SK-N-SH (cell line): Measurements from ENCODE around the gene TMCC3. TPM values are rescaled to one million over a fixed set of nuclear protein-coding genes. Genes with fewer than 3 reads are reported as not detected.

ENCODE experiments used
- CTCF ChIA-PET: fragments of 300-600, 350-600 bp; formaldehyde crosslinking; extraction: SDS; loops from one replicate; lab custom pipeline; 2021; lab: Yijun Ruan, JAX
- POLR2A ChIA-PET: fragments of 350-600 bp; sonication (Branson Sonifier 250); formaldehyde crosslinking; extraction: SDS; loops from one replicate; lab custom pipeline; 2020; ENCODE audit warnings: antibody characterized with exemption, inconsistent platforms; lab: Yijun Ruan, JAX
- DNase-seq: peaks from one replicate; pipeline ENCODE4 v3.0.0; 2012
- H2AFZ ChIP-seq: fragments of 200-600 bp; sonication (generic); 2 replicates; pipeline ENCODE4 v1.8.1; 2016; ENCODE audit warnings: antibody characterized with exemption, mild to moderate bottlenecking, low read depth
- H3F3A ChIP-seq: fragments of 200-600 bp; sonication (generic); replicated peaks from 2 replicates; pipeline ENCODE3; 2016; ENCODE audit warnings: antibody characterized with exemption, mild to moderate bottlenecking; ENCODE audit not compliant: insufficient read depth
- H3K27ac ChIP-seq, 2 experiments: fragments of 200-500 bp in 1 of 2; fragments of 200-600 bp in 1 of 2; sonication (Bioruptor generic) in 1 of 2; sonication (generic), shearing (Covaris generic) in 1 of 2; 2 replicates each; pipeline versions ENCODE4 v1.5.1 to v1.6.1; 2014 to 2016; ENCODE audit warnings: low read depth in 2 of 2, inconsistent platforms in 1 of 2, low read length in 1 of 2, mild to moderate bottlenecking in 1 of 2, mixed read lengths in 1 of 2
- H3K27me3 ChIP-seq: fragments of 200-600 bp; sonication (generic), shearing (Covaris generic); 2 replicates; pipeline ENCODE4 v1.6.1; 2016; ENCODE audit warnings: mixed run types; ENCODE audit not compliant: insufficient read depth
- H3K36me3 ChIP-seq, 2 experiments: fragments of 200-500 bp in 1 of 2; fragments of 200-600 bp in 1 of 2; sonication (Bioruptor generic) in 1 of 2; sonication (generic) in 1 of 2; replicated peaks in 1 of 2; 2 replicates each; pipeline versions ENCODE3 to v1.5.1; 2014 to 2016; ENCODE audit warnings: low read length in 1 of 2, mild to moderate bottlenecking in 1 of 2; ENCODE audit not compliant: insufficient read depth in 2 of 2, control insufficient read depth in 1 of 2
- H3K4me1 ChIP-seq, 2 experiments: fragments of 200-500 bp in 1 of 2; fragments of 200-600 bp in 1 of 2; sonication (Bioruptor generic) in 1 of 2; sonication (generic), shearing (Covaris generic) in 1 of 2; 2 replicates each; pipeline versions ENCODE4 v1.5.1 to v1.6.1; 2014 to 2016; ENCODE audit warnings: low read depth in 1 of 2, low read length in 1 of 2, mixed run types in 1 of 2; ENCODE audit not compliant: insufficient read depth in 2 of 2, control insufficient read depth in 1 of 2
- H3K4me2 ChIP-seq: fragments of 200-600 bp; sonication (generic), shearing (Covaris generic); 2 replicates; pipeline ENCODE4 v1.6.1; 2017; ENCODE audit warnings: mixed run types
- H3K4me3 ChIP-seq, 2 experiments: fragments of 200-500 bp in 1 of 2; fragments of 200-600 bp in 1 of 2; sonication (Bioruptor generic) in 1 of 2; sonication (generic), shearing (Covaris generic) in 1 of 2; 2 replicates each; pipeline versions ENCODE4 v1.5.1 to v1.8.1; 2014 to 2016; ENCODE audit warnings: low read depth in 2 of 2, inconsistent platforms in 1 of 2, low read length in 1 of 2, mild to moderate bottlenecking in 1 of 2, mixed read lengths in 1 of 2, moderate library complexity in 1 of 2
- H3K79me2 ChIP-seq: fragments of 200-600 bp; sonication (generic); 2 replicates; pipeline ENCODE4 v1.8.1; 2017; ENCODE audit warnings: mild to moderate bottlenecking; ENCODE audit not compliant: insufficient read depth
- H3K9ac ChIP-seq: fragments of 200-600 bp; sonication (generic); 2 replicates; pipeline ENCODE4 v1.6.1; 2017; ENCODE audit warnings: mixed run types
- H3K9me2 ChIP-seq: fragments of 200-600 bp; sonication (generic); 2 replicates; pipeline ENCODE4 v1.6.1; 2017; ENCODE audit warnings: mixed run types
- H3K9me3 ChIP-seq: fragments of 200-600 bp; sonication (generic); 2 replicates; pipeline ENCODE4 v1.6.1; 2017; ENCODE audit warnings: mixed run types, mild to moderate bottlenecking, moderate library complexity
- H4K20me1 ChIP-seq: fragments of 200-600 bp; sonication (generic); 2 replicates; pipeline ENCODE4 v1.6.1; 2017; ENCODE audit warnings: mild to moderate bottlenecking, mixed run types; ENCODE audit not compliant: insufficient read depth
- ELF1 ChIP-seq: IDR thresholded peaks from 2 replicates; pipeline ENCODE4 v1.4.0; 2012
- EP300 ChIP-seq, 2 experiments: IDR thresholded peaks; 2 replicates each; pipeline versions ENCODE4 v1.4.0 to v1.6.1; 2012; ENCODE audit warnings: borderline replicate concordance in 1 of 2, low read depth in 1 of 2, low read length in 1 of 2
- FOSL2 ChIP-seq: IDR thresholded peaks from 2 replicates; pipeline ENCODE4 v1.4.0; 2012; ENCODE audit warnings: low read depth, mild to moderate bottlenecking, moderate library complexity, borderline replicate concordance
- FOXJ3 ChIP-seq: sonication (generic); formaldehyde crosslinking; IDR thresholded peaks from 2 replicates; pipeline ENCODE4 v1.5.1; 2020; ENCODE audit warnings: mild to moderate bottlenecking, missing genetic modification reagents
- FOXM1 ChIP-seq: IDR thresholded peaks from 2 replicates; pipeline ENCODE4 v1.4.0; 2012; ENCODE audit warnings: low read depth, mild to moderate bottlenecking
- GABPA ChIP-seq: IDR thresholded peaks from 2 replicates; pipeline ENCODE4 v1.4.0; 2012; ENCODE audit warnings: low read depth, mild to moderate bottlenecking
- GATA2 ChIP-seq: sonication (generic); formaldehyde crosslinking; IDR thresholded peaks from 2 replicates; pipeline ENCODE4 v1.5.0; 2020; ENCODE audit warnings: mild to moderate bottlenecking, missing genetic modification reagents
- MAX ChIP-seq: IDR thresholded peaks from 2 replicates; pipeline ENCODE4 v1.4.0; 2012; ENCODE audit warnings: low read depth
- MEF2A ChIP-seq: IDR thresholded peaks from 2 replicates; pipeline ENCODE4 v1.4.0; 2012; ENCODE audit warnings: low read depth, borderline replicate concordance
- NFIC ChIP-seq: IDR thresholded peaks from 2 replicates; pipeline ENCODE4 v1.4.0; 2012; ENCODE audit warnings: borderline replicate concordance
- NRF1 ChIP-seq: IDR thresholded peaks from 2 replicates; pipeline ENCODE4 v1.6.1; 2012; ENCODE audit warnings: low read depth, mild to moderate bottlenecking, low read length
- RAD21 ChIP-seq: IDR thresholded peaks from 2 replicates; pipeline ENCODE4 v1.6.1; 2012; ENCODE audit warnings: mild to moderate bottlenecking, low read length
- RFX5 ChIP-seq: IDR thresholded peaks from 2 replicates; pipeline ENCODE4 v1.6.1; 2012; ENCODE audit warnings: mild to moderate bottlenecking, improper control_type of control experiment, low read length
- SMC3 ChIP-seq: IDR thresholded peaks from 2 replicates; pipeline ENCODE4 v1.6.1; 2012; ENCODE audit warnings: low read depth, low read length, improper control_type of control experiment
- TEAD4 ChIP-seq: IDR thresholded peaks from 2 replicates; pipeline ENCODE4 v1.4.0; 2012; ENCODE audit warnings: mild to moderate bottlenecking, borderline replicate concordance; ENCODE audit not compliant: insufficient read depth
- USF2 ChIP-seq: fragments of 150-350 bp; IDR thresholded peaks from 2 replicates; pipeline ENCODE4 v1.6.1; 2017; ENCODE audit warnings: antibody characterized with exemption, low read length, low read depth, borderline replicate concordance
- YY1 ChIP-seq: IDR thresholded peaks from 2 replicates; pipeline ENCODE4 v1.4.0; 2012; ENCODE audit warnings: low read depth, mild to moderate bottlenecking
- WGBS: methylation state at CpG from one replicate; pipeline ENCODE4 v1.1.6; 2017; ENCODE audit warnings: low lambda C conversion rate; 5-methylcytosine and 5-hydroxymethylcytosine counted together
- polyA plus RNA-seq, 3 experiments: library from polyadenylated mRNA; depleted of rRNA; stranded (reverse); fragments of >200 nt; gene quantifications; 2 replicates each; pipeline ENCODE4 v1.2.3, GENCODE V29; 2012

TMCC3 gene
- polyA plus RNA-seq, 1 of the 3 experiments (the other 2 are of a cell fraction), result 0.53 TPM

- 26% methylated on average over 5 of the region's 5 CpGs for WGBS
- ChIA-PET POLR2A (no interaction called here), CTCF (interaction anchor here (1.5 kb wide), 1 partner anchor 286 kb away, joined by 3 read pairs; no protein-coding TSS in a partner anchor)
- Histone ChIP-seq H3K27me3 (no peaks in the 10 kb centered on the region), H3K27ac (no peak overlapping the region), H3K9ac (no peak overlapping the region), H3K36me3 (no peaks in the 10 kb centered on the region), H3K79me2 (no peaks in the 10 kb centered on the region), H4K20me1 (no peaks in the 10 kb centered on the region), H3K9me3 (no peaks in the 10 kb centered on the region)
- TF ChIP-seq RAD21, result no peak
- no peak for TF ChIP-seq FOXM1
- no peak for TF ChIP-seq GABPA
- TF ChIP-seq MAX, result no peak
- TF ChIP-seq FOXJ3 (CRISPR knock-in tag), result no peak
- TF ChIP-seq FOSL2, result no peak
- no peak for TF ChIP-seq NFIC
- no peak for TF ChIP-seq GATA2 (CRISPR knock-in tag)
- TF ChIP-seq, all 33 proteins: peak for 0
- Histone ChIP-seq H3K4me2 (no peak overlapping the region), H3K4me3 (no peak overlapping the region), H3K4me1 (no peaks in the 10 kb centered on the region), H2AFZ (no peak overlapping the region), H3F3A (no peaks in the 10 kb centered on the region), H3K9me2 (no peaks in the 10 kb centered on the region)
- DNase-seq, result no peak
Measured at GRCh38 chr12:94690198-94690771, 39.9 kb upstream of the TMCC3 start.

GRCh38 chr12:94689646-94690036 lies 39.3 kb upstream of the TMCC3 start:
- H3K9me2 ChIP-seq, result no peaks in the 10 kb centered on the region
- no peak for DNase-seq
- H3K4me2 ChIP-seq, result no peak overlapping the region
- WGBS, result 71% methylated on average over 8 of the region's 9 CpGs
- H3F3A ChIP-seq, result no peaks in the 10 kb centered on the region
- H3K27ac ChIP-seq, result no peak overlapping the region
- no peak overlapping the region for H3K9ac ChIP-seq
- ChIA-PET POLR2A (no interaction called here), CTCF (interaction anchor here (1.5 kb wide), 1 partner anchor 287 kb away, joined by 3 read pairs; no protein-coding TSS in a partner anchor)
- no peaks in the 10 kb centered on the region for H3K79me2 ChIP-seq
- no peak overlapping the region for H3K4me3 ChIP-seq
- H3K9me3 ChIP-seq, result no peaks in the 10 kb centered on the region
- TF ChIP-seq RFX5 (no peak), USF2 (no peak), MEF2A (no peak), YY1 (no peak), FOXM1 (no peak), GABPA (no peak), FOSL2 (no peak), MAX (no peak), EP300 (IDR thresholded peaks at IDR 0.05; ENCODE audit: borderline replicate concordance in 1 of 2, low read depth in 1 of 2, low read length in 1 of 2) (no peak), FOXJ3 (CRISPR knock-in tag) (no peak), SMC3 (no peak), NRF1 (no peak), TEAD4 (no peak), ELF1 (no peak), GATA2 (CRISPR knock-in tag) (no peak)
- H4K20me1 ChIP-seq, result no peaks in the 10 kb centered on the region
- no peaks in the 10 kb centered on the region for H3K27me3 ChIP-seq
- H2AFZ ChIP-seq, result no peak overlapping the region
- H3K4me1 ChIP-seq, result no peaks in the 10 kb centered on the region
- H3K36me3 ChIP-seq, result no peaks in the 10 kb centered on the region
